Mammary microvascular endothelial cell (primary cell): ENCODE results near the gene ARHGAP5. TPM values are rescaled to one million over a fixed set of nuclear protein-coding genes. Genes with fewer than 3 reads are reported as not detected.

Experiments used
- total RNA-seq: library from RNA; depleted of rRNA; stranded (reverse); fragments of >200 nt; gene quantifications from 2 replicates; pipeline ENCODE4 v1.2.3, GENCODE V29; 2015

Gene ARHGAP5
- 21.9 and 32.8 TPM in 2 replicates for total RNA-seq

GRCh38 chr14:32077081-32078022 is at the start of gene ARHGAP5:
ARHGAP5 (plus strand) TSS chr14:32077304; CDS start chr14:32090670, 13,366 bp downstream.

GRCh38 chr14:32201816-32202490 is 124.8 kb downstream of the ARHGAP5 start, which contains the start of gene RNU6-7:
RNU6-7 (plus strand) TSS chr14:32202045.

GRCh38 chr14:32202998-32203882 is 126.1 kb downstream of the ARHGAP5 start, which contains the start of gene RNU6-8:
RNU6-8 (minus strand) TSS chr14:32203269.

Other genes with a start within 250 kb of the ARHGAP5 start
- not detected in 2 replicates for gene RNU6-7, start 124.7 kb downstream of the ARHGAP5 start, total RNA-seq
- gene RNU6-8, start 126.0 kb downstream of the ARHGAP5 start, total RNA-seq: not detected in 2 replicates